ENCODE data around the gene HARS1. TPM values are rescaled to one million over a fixed set of nuclear protein-coding genes. Genes with fewer than 3 reads are reported as not detected.

HARS1 gene
- total and polyA plus RNA-seq, 10 of the 15 experiments (the other 5 are each of a cell fraction or from before 2014, with no cell fraction given): 12.0 to 93.8 (median 76.9) TPM

DNA sequence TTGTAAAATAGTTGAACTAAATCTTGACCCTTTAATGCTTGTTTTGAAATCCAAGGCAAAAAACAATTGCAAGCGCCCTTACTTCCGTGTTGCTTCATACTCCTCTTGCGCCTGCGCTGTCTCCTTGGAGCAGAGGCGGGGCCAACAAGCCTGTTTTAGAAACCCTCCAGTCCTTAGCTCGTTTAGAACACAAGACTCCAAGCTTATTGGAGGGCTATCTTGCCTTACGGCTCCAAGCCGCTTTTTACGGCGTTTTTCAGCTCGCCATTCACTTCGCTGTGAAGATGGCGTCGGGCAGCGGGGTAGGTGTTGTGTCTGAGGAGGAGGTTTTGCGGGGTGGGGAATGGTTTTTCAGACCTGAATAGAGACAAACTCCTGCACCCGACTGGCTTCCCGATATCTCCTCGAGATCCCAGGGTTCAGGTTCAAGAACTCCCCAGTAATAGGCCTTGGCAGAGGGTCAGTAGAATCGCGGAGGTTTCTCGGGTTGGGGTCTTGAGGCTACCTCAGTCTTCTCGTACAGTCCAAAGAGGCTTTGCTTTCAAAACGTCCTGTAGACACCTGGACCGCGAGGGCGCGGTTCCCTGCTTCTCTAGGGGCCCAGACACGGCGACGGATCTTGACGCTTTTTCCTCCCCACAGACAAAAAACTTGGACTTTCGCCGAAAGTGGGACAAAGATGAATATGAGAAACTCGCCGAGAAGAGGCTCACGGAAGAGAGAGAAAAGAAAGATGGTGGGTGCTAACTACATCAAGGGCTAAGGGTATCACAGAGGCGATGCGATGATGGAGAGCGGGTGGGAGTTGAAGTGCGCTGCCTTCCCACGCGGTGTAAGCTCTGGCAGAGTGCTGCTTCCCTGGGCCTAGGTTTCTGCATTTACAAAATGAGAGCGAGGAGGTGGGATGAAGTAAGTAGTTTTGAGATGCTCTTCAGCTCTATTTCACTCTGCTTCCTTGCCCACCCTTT is 9.3 kb upstream of the HARS1 start, which contains the start of gene ZMAT2 (continued):
- TF ChIP-seq, protein P1, sequence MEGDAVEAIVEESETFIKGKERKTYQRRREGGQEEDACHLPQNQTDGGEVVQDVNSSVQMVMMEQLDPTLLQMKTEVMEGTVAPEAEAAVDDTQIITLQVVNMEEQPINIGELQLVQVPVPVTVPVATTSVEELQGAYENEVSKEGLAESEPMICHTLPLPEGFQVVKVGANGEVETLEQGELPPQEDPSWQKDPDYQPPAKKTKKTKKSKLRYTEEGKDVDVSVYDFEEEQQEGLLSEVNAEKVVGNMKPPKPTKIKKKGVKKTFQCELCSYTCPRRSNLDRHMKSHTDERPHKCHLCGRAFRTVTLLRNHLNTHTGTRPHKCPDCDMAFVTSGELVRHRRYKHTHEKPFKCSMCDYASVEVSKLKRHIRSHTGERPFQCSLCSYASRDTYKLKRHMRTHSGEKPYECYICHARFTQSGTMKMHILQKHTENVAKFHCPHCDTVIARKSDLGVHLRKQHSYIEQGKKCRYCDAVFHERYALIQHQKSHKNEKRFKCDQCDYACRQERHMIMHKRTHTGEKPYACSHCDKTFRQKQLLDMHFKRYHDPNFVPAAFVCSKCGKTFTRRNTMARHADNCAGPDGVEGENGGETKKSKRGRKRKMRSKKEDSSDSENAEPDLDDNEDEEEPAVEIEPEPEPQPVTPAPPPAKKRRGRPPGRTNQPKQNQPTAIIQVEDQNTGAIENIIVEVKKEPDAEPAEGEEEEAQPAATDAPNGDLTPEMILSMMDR (IDR thresholded peaks at IDR 0.05 in 2 of 3, conservative IDR thresholded peaks at IDR 0.05 in 1 of 3; ENCODE audit: control insufficient read depth in 2 of 3, extremely low read depth in 1 of 3, insufficient read depth in 1 of 3, low read depth in 3 of 3, low read length in 3 of 3): no peak
- TF ChIP-seq CREM (IDR thresholded peaks at IDR 0.05; ENCODE audit: low read depth) (peak; percentile 73; the same call in 1 of the 2 replicates), RAD51 (IDR thresholded peaks at IDR 0.05) (no peak), TAF1 (IDR thresholded peaks at IDR 0.05; ENCODE audit: borderline replicate concordance, low read depth, low read length) (peak; percentile 99), NFYB (IDR thresholded peaks at IDR 0.05; ENCODE audit: insufficient read depth, low read depth, low read length) (peak; percentile 94), NR2C2 (IDR thresholded peaks at IDR 0.05; ENCODE audit: borderline replicate concordance, control insufficient read depth, insufficient read length, low read depth) (no peak), PAX5 (IDR thresholded peaks at IDR 0.05; ENCODE audit: borderline replicate concordance, low read depth, low read length) (0 out of 2 replicates have a peak, but pooled peaks have one; percentile 11), ETV6 (conservative IDR thresholded peaks at IDR 0.05 in 1 of 2, IDR thresholded peaks at IDR 0.05 in 1 of 2; ENCODE audit: borderline replicate concordance in 1 of 2, low read depth in 1 of 2) (no peak), ZNF207 (IDR thresholded peaks at IDR 0.05; ENCODE audit: borderline replicate concordance) (no peak), LARP7 (IDR thresholded peaks at IDR 0.05) (no peak; the same call in 1 of the 2 replicates), NFXL1 (IDR thresholded peaks at IDR 0.05; ENCODE audit: borderline replicate concordance) (no peak), YY1 (IDR thresholded peaks at IDR 0.05; ENCODE audit: low read depth, low read length) (peak; percentile 99), ZBED1 (IDR thresholded peaks at IDR 0.05; ENCODE audit: borderline replicate concordance) (no peak), BHLHE40 (IDR thresholded peaks at IDR 0.05; ENCODE audit: borderline replicate concordance in 1 of 2, low read depth in 2 of 2, low read length in 1 of 2) (no peak), SP1 (IDR thresholded peaks at IDR 0.05; ENCODE audit: low read depth, low read length) (peak; percentile 77), GABPA (IDR thresholded peaks at IDR 0.05; ENCODE audit: low read depth) (peak; percentile 65; the same call in 1 of the 2 replicates), ZZZ3 (IDR thresholded peaks at IDR 0.05; ENCODE audit: control insufficient read depth, insufficient read length, low read depth) (no peak), KAT2A (conservative IDR thresholded peaks at IDR 0.05; ENCODE audit: control insufficient read depth, low read depth, low read length) (no peak), RAD21 (IDR thresholded peaks at IDR 0.05; ENCODE audit: insufficient read depth, low read depth, low read length) (no peak), POU2F2 (IDR thresholded peaks at IDR 0.05; ENCODE audit: borderline replicate concordance, low read depth, low read length) (peak; percentile 64; the same call in 1 of the 3 replicates), NFIC (IDR thresholded peaks at IDR 0.05; ENCODE audit: low read depth, low read length) (peak; percentile 88), SIX5 (IDR thresholded peaks at IDR 0.05; ENCODE audit: low read depth, low read length, severe bottlenecking) (peak; percentile 73), SREBF1 (IDR thresholded peaks at IDR 0.05; ENCODE audit: low read length) (no peak)
- TF ChIP-seq, protein P2, sequence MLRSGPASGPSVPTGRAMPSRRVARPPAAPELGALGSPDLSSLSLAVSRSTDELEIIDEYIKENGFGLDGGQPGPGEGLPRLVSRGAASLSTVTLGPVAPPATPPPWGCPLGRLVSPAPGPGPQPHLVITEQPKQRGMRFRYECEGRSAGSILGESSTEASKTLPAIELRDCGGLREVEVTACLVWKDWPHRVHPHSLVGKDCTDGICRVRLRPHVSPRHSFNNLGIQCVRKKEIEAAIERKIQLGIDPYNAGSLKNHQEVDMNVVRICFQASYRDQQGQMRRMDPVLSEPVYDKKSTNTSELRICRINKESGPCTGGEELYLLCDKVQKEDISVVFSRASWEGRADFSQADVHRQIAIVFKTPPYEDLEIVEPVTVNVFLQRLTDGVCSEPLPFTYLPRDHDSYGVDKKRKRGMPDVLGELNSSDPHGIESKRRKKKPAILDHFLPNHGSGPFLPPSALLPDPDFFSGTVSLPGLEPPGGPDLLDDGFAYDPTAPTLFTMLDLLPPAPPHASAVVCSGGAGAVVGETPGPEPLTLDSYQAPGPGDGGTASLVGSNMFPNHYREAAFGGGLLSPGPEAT (IDR thresholded peaks at IDR 0.05; ENCODE audit: low read depth): peak; percentile 97
- TF ChIP-seq, protein P3, sequence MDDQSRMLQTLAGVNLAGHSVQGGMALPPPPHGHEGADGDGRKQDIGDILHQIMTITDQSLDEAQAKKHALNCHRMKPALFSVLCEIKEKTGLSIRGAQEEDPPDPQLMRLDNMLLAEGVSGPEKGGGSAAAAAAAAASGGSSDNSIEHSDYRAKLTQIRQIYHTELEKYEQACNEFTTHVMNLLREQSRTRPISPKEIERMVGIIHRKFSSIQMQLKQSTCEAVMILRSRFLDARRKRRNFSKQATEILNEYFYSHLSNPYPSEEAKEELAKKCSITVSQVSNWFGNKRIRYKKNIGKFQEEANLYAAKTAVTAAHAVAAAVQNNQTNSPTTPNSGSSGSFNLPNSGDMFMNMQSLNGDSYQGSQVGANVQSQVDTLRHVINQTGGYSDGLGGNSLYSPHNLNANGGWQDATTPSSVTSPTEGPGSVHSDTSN (IDR thresholded peaks at IDR 0.05; ENCODE audit: insufficient replicate concordance, low read depth, low read length): no peak

Data from GM12878 (cell line).